Left lung (tissue), 10 donors: ENCODE data around the gene LRRC49. TPM values are rescaled to one million over a fixed set of nuclear protein-coding genes. Genes with fewer than 3 reads are reported as not detected.

ENCODE experiments used
- ATAC-seq: fragments of 200-7000 bp; cut with Tn5 transposase; one replicate; pipeline ENCODE4 v1.9.1; 2020; ENCODE audit warnings: moderate library complexity
- DNase-seq, 4 donors: peaks; one replicate each; pipeline ENCODE4 v3.0.0-alpha.2; 2013 to 2020
- H3K27ac ChIP-seq, 2 donors: fragments of 200-600 bp; sonication (generic) in 1 of 2; one replicate each; pipeline versions ENCODE4 v1.5.0 to v1.8.0; 2020 to 2021
- H3K27me3 ChIP-seq, 2 donors: fragments of 200-600 bp; sonication (generic) in 1 of 2; one replicate each; pipeline versions ENCODE4 v1.5.0 to v1.8.0; 2020 to 2021
- H3K36me3 ChIP-seq, 2 donors: fragments of 200-600 bp; sonication (generic) in 1 of 2; one replicate each; pipeline versions ENCODE4 v1.5.0 to v1.8.0; 2020 to 2021
- H3K4me1 ChIP-seq, 2 donors: fragments of 200-600 bp; one replicate each; pipeline ENCODE4 v1.8.0; 2021
- H3K4me3 ChIP-seq, 2 donors: fragments of 200-600 bp; sonication (generic) in 1 of 2; one replicate each; pipeline versions ENCODE4 v1.5.0 to v1.8.0; 2020 to 2021; ENCODE audit warnings: mild to moderate bottlenecking in 1 of 2
- H3K9me3 ChIP-seq, 2 donors: fragments of 200-600 bp; sonication (generic) in 1 of 2; one replicate each; pipeline versions ENCODE4 v1.5.0 to v1.8.0; 2020 to 2021
- intact Hi-C, 2 donors: fragments of 100-400 bp; cut with DNase I; formaldehyde crosslinking; loops; one replicate each; pipeline versions ENCODE4 v1.11.2 to v1.14.2; 2022
- polyA plus RNA-seq, 6 donors: library from polyadenylated mRNA; unstranded; fragments of 120-200 nt; gene quantifications; one replicate each; pipeline ENCODE4 v1.2.1, GENCODE V29; 2013; ENCODE audit not compliant: insufficient read length in 6 of 6
- total RNA-seq, 2 donors: library from RNA; stranded (reverse); fragmentation: NEBNext Ultra II Directional; extraction: Animal tissue kit (Norgen Biotek cat#: 25700); gene quantifications; one replicate each; pipeline ENCODE4 v1.2.1, GENCODE V29; 2021
- TF ChIP-seq, protein P1 (sequence below), 2 donors: fragments of 200-600 bp; sonication (generic) in 1 of 2; IDR thresholded peaks; one replicate each; pipeline versions ENCODE4 v1.5.0 to v1.8.0; 2021; ENCODE audit warnings: antibody characterized with exemption in 2 of 2
- donor health status: DM: no; HTN: yes; CAD: no.
- donor health status: DM: no; HTN: no; CAD: no.

Gene LRRC49
- total and polyA plus RNA-seq, 8 donors, result 4.2 to 24.1 (median 19.4) TPM

DNA sequence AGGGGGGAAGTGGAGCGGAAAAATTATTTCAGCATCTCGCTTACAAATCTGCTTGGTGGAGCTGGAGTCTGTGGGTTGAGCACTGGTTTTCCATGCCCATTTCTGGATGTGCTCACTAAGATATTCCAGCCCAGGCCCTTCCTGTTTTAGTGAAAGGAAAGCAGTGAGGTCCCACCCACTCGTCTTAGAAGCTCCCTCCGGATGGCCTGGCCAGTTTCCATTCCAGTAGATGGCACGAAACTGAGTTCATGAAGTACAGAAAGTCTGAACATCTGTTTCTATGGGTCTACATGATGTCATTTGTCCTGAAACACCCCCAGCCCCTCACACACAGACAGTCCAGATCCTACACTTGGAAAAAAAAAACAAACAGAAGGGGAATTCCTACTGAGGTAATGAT, 190.7 kb downstream of the LRRC49 start:
- Histone ChIP-seq H3K4me3 (no peak overlapping the region), H3K9me3 (no peaks in the 10 kb centered on the region), H3K27ac (peak overlapping the region; percentile 29 to 68), H3K36me3 (no peaks in the 10 kb centered on the region), H3K4me1 (peaks cover 0 to 3% of the 10 kb centered on the region in 2 donors), H3K27me3 (no peaks in the 10 kb centered on the region)
- ATAC-seq (no peak), DNase-seq (no peak)
- intact Hi-C loops, result no loop called here
- TF ChIP-seq, protein P1, sequence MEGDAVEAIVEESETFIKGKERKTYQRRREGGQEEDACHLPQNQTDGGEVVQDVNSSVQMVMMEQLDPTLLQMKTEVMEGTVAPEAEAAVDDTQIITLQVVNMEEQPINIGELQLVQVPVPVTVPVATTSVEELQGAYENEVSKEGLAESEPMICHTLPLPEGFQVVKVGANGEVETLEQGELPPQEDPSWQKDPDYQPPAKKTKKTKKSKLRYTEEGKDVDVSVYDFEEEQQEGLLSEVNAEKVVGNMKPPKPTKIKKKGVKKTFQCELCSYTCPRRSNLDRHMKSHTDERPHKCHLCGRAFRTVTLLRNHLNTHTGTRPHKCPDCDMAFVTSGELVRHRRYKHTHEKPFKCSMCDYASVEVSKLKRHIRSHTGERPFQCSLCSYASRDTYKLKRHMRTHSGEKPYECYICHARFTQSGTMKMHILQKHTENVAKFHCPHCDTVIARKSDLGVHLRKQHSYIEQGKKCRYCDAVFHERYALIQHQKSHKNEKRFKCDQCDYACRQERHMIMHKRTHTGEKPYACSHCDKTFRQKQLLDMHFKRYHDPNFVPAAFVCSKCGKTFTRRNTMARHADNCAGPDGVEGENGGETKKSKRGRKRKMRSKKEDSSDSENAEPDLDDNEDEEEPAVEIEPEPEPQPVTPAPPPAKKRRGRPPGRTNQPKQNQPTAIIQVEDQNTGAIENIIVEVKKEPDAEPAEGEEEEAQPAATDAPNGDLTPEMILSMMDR (IDR thresholded peaks at IDR 0.05), result no peak

DNA sequence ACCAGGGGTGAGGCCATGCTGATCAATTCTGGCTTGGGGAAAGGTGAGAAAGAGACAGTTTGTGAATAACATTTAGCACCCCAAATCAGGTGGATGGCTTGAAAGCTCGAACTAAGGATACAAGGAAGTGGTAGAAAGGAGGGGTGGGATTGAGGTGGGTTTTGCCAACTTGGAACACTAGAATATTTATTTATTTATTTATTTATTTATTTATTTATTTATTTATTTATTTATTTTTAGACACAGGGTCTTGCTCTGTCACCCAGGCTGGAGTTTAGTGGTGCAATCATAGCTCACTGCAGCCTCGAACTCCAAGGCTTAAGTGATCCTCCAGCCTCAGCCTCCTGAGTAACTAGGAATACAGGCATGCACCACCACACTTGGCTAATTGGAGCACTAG, 191.6 kb downstream of the LRRC49 start:
- no peak for DNase-seq
- H3K4me3 ChIP-seq, result no peak overlapping the region
- H3K27ac ChIP-seq, result no peak overlapping the region
- intact Hi-C loops, result no loop called here
- no peaks in the 10 kb centered on the region for H3K36me3 ChIP-seq
- no peaks in the 10 kb centered on the region for H3K27me3 ChIP-seq
- TF ChIP-seq, protein P1 (IDR thresholded peaks at IDR 0.05), result no peak
- peaks cover 0 to 3% of the 10 kb centered on the region in 2 donors for H3K4me1 ChIP-seq
- no peaks in the 10 kb centered on the region for H3K9me3 ChIP-seq
- ATAC-seq, result no peak

DNA sequence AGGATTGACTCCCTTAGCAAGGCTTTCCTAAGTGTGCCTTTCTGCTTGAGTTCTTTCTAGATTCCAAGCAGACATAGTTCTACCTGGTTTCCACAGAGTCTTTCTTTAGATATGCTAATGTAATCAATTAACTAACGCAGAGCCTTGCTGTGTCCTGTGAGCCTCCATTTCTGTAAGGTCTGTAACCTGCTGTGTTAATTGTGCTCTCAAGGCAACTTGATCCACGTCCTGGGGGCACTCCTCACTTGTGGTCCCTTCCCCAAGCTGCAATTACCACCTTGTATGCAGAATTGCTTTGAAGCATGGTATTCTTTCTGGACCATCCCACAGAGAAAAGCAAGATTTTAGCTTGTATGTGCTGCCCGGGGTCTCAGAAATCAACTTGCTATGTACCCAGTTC, 193.2 kb downstream of the LRRC49 start:
- Histone ChIP-seq H3K4me1 (peaks cover 0 to 3% of the 10 kb centered on the region in 2 donors), H3K27ac (no peak overlapping the region), H3K27me3 (no peaks in the 10 kb centered on the region), H3K9me3 (no peaks in the 10 kb centered on the region), H3K4me3 (no peak overlapping the region), H3K36me3 (no peaks in the 10 kb centered on the region)
- DNase-seq (no peak), ATAC-seq (no peak)
- intact Hi-C loops, result no loop called here
- TF ChIP-seq, protein P1 (IDR thresholded peaks at IDR 0.05), result no peak

DNA sequence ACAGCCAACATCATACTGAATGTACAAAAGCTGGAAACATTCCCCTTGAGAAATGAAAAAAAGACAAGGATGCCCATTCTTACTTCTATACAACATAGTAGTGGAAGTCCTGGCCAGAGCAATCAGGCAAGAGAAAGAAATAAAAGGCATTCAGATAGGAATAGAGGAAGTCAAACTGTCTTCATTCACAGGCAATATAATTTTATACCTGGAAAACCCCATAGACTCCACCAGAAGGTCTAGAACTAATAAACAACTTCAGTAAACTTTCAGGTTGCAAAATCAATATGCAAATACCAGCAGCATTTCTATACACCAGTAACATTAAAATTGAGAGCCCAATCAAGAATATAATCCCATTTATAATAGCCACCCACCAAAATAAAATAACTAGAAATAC, 195.5 kb downstream of the LRRC49 start:
- no peak for ATAC-seq
- Histone ChIP-seq H3K4me1 (no peaks in the 10 kb centered on the region), H3K36me3 (no peaks in the 10 kb centered on the region), H3K4me3 (no peak overlapping the region), H3K27me3 (no peaks in the 10 kb centered on the region), H3K9me3 (no peaks in the 10 kb centered on the region), H3K27ac (no peak overlapping the region)
- intact Hi-C loops, result no loop called here
- DNase-seq, result no peak
- TF ChIP-seq, protein P1 (IDR thresholded peaks at IDR 0.05), result no peak

DNA sequence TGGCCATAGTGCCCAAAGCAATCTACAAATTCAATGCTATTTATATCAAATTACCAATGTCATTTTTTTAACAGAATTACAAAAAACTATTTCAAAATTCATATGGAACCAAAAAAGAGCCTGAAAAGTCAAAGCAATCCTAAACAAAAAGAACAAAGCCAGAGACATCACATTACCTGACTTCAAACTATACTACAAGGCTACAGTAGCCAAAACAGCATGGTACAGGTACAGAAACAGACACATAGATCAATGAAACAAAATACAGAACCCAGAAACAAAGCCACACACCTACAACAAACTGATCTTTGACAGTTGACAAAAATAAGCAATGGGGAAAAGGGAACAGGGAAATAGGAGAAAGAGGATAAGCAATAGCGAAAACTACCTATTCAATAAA, 196.1 kb downstream of the LRRC49 start:
- TF ChIP-seq, protein P1 (IDR thresholded peaks at IDR 0.05), result no peak
- Histone ChIP-seq H3K4me1 (no peaks in the 10 kb centered on the region), H3K27ac (no peak overlapping the region), H3K36me3 (no peaks in the 10 kb centered on the region), H3K27me3 (no peaks in the 10 kb centered on the region), H3K9me3 (no peaks in the 10 kb centered on the region), H3K4me3 (no peak overlapping the region)
- ATAC-seq, result no peak
- no peak for DNase-seq
- intact Hi-C loops, result no loop called here
